Measurements from ENCODE around the gene CTNNA3.
A peak's percentile ranks its signal among the peaks of the same experiment; 100 is the strongest.
"Not testable (repeated sequence)": the region's sequence is repeated elsewhere in the genome, so short reads cannot be mapped to it uniquely, and the experiment has no call there.

CTNNA3 gene

DNA sequence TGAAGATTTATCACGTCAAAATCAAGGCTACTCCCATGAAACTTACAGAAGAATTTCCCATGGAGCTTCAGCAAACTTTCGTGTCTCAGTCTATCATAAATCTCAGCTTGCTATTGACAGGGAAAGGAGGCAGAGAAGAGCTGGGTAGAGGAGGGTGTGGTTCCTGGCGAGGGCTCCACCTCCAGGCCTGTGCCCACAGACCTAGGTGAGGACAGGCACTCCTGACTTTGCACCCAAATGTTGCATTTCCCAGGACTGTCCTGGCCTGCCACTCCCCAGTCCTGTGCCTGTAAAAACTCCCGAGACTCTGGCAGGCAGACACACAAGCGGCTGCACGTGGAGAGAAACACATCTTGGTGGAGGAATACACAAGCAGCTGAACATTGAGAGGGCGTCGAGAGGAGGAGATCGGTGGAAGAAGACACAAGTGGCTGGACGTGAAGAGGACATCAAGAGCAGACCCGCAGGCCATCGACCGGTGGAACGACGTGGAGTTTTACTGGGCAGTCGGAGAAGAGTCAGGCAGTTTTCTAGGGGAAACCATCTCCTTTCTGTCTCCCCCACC lies 145.1 kb downstream of the CTNNA3 start:
- Mint-ChIP-seq H3K9me3 (no peaks in the 10 kb centered on the region), H3K27me3 (peaks cover 6 to 19% of the 10 kb centered on the region in 2 donors), H3K36me3 (ENCODE audit: insufficient read depth) (no peaks in the 10 kb centered on the region), H3K27ac (no peak overlapping the region), H3K4me3 (no peak overlapping the region), H3K4me1 (ENCODE audit: low read depth in 2 of 2) (peaks cover 0 to 3% of the 10 kb centered on the region in 2 donors)
- ATAC-seq (replicated peaks) (no peak), DNase-seq (no peak)

DNA sequence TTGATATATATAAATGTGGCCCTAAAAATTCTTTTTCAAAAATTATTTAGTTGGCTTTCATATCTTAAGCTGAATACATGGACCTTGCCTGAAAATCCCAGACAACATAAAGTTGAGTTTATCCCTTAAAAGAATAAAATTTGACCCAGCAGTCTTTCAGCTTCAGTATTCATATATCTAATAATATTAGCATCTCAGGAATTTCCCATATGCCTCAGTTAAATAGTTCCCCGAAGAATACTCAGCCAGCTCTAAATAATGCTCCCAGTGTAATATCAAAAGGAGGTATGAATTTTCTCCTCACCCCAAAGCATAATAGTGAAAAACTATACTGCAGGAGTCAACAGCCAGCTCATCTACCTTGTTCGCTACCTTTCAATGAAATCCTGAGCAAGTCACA lies 145.9 kb downstream of the CTNNA3 start:
- no peaks in the 10 kb centered on the region for H3K36me3 Mint-ChIP-seq (ENCODE audit: insufficient read depth)
- no peaks in the 10 kb centered on the region for H3K9me3 Mint-ChIP-seq
- peaks cover 3 to 11% of the 10 kb centered on the region in 2 donors for H3K27me3 Mint-ChIP-seq
- no peak overlapping the region for H3K27ac Mint-ChIP-seq
- DNase-seq: no peak
- no peak overlapping the region for H3K4me3 Mint-ChIP-seq
- ATAC-seq (replicated peaks): no peak
- H3K4me1 Mint-ChIP-seq (ENCODE audit: low read depth in 2 of 2): peaks cover 0 to 3% of the 10 kb centered on the region in 2 donors

DNA sequence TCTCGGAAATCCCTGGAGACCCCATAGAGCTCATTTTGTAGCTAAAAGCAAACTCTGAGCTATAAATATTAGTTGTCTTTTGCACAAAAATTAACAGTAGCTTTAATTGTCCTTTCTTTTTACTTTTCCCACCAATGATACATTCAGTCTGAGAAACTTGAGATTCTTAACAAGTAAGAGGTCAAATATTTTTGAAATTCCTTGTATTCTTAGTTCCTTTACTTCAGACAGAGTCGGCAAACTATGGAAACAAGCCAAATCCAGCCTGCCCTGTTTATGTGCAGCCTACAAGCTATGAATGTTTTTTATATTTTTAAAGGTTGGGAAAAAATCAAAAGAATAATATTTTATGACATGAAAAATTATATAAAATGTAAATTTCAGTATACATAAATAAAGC lies 146.6 kb downstream of the CTNNA3 start:
- no peak for DNase-seq
- Mint-ChIP-seq H3K4me1 (ENCODE audit: low read depth in 2 of 2) (peaks cover 0 to 3% of the 10 kb centered on the region in 2 donors), H3K27me3 (peaks cover under 1 to 13% of the 10 kb centered on the region in 2 donors), H3K4me3 (no peak overlapping the region), H3K27ac (no peak overlapping the region), H3K36me3 (ENCODE audit: insufficient read depth) (no peaks in the 10 kb centered on the region), H3K9me3 (no peaks in the 10 kb centered on the region)
- ATAC-seq (replicated peaks): no peak

DNA sequence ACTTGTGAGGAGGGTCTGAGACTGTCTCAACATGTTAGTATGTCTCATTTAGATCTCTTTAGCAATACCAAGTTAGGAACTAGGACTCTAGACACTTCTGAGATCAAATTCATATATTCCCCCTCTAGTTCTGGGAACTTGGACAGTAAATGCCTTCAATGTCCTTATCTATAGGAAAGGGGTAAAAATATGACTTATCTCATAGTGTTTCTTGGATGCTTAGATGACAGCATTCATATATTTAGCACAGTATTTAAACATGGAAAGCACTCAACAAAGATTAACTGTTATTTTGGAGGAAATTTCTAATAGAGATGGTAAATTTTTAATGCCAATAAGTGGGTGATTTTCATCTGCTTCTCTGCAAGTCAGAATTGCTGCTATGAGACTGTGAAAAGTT lies 154.6 kb downstream of the CTNNA3 start:
- no peak for ATAC-seq (replicated peaks)
- DNase-seq: no peak
- peaks cover 10 to 13% of the 10 kb centered on the region in 2 donors for H3K27me3 Mint-ChIP-seq
- H3K27ac Mint-ChIP-seq: no peak overlapping the region
- no peaks in the 10 kb centered on the region for H3K9me3 Mint-ChIP-seq
- no peaks in the 10 kb centered on the region for H3K4me1 Mint-ChIP-seq (ENCODE audit: low read depth in 2 of 2)
- H3K36me3 Mint-ChIP-seq (ENCODE audit: insufficient read depth): no peaks in the 10 kb centered on the region
- H3K4me3 Mint-ChIP-seq: no peak overlapping the region

DNA sequence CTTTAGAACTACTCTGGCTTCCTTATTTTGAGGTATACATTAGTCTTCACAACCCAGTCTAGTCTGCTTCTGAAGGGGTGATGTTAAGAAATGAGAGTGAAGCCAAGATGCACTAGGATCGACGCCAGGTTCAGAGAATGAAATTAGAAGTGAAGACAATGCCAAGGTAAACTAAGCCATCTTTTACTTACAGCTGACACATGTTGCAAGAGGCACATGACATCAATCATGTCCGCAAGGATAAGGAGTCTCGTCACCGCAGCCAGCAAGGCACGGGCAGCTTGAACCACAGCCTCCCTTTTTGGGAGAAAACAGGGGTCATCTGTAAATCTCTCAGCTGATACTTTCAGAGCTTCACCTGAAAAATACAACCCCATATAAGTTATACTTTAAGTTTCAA lies 156.7 kb downstream of the CTNNA3 start:
- H3K36me3 Mint-ChIP-seq (ENCODE audit: insufficient read depth): no peaks in the 10 kb centered on the region

DNA sequence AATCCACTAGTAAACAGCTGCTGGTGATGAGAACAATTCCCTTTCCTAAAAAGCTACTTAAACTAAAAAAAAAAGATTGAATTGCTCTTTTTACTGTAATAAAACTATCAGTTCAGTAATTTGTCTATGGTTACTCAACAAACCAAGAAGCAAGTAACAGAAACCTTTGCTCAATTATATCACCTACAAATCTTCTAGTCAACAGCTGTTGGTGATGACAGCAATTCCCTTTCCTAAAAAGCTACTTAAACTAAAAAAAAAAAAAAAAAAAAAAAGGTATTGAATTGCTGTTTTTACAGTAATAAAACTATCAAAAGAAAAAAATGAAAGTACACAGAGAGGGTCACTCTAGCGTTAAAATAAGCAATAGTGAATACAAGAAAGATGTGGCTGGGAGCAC lies 158.1 kb downstream of the CTNNA3 start:
- Mint-ChIP-seq H3K9me3 (no peaks in the 10 kb centered on the region), H3K4me3 (no peak overlapping the region), H3K4me1 (ENCODE audit: low read depth in 2 of 2) (no peaks in the 10 kb centered on the region), H3K27ac (no peak overlapping the region), H3K36me3 (ENCODE audit: insufficient read depth) (no peaks in the 10 kb centered on the region), H3K27me3 (peaks cover 7 to 17% of the 10 kb centered on the region in 2 donors)
- ATAC-seq (replicated peaks) (no peak), DNase-seq (no peak)

More for the DNA sequence above, 156.7 kb downstream of the CTNNA3 start:
- ATAC-seq (replicated peaks) (no peak), DNase-seq (no peak)
- Mint-ChIP-seq H3K4me3 (no peak overlapping the region), H3K9me3 (no peaks in the 10 kb centered on the region), H3K27me3 (peaks cover 13 to 14% of the 10 kb centered on the region in 2 donors), H3K4me1 (ENCODE audit: low read depth in 2 of 2) (no peaks in the 10 kb centered on the region), H3K27ac (no peak overlapping the region)

DNA sequence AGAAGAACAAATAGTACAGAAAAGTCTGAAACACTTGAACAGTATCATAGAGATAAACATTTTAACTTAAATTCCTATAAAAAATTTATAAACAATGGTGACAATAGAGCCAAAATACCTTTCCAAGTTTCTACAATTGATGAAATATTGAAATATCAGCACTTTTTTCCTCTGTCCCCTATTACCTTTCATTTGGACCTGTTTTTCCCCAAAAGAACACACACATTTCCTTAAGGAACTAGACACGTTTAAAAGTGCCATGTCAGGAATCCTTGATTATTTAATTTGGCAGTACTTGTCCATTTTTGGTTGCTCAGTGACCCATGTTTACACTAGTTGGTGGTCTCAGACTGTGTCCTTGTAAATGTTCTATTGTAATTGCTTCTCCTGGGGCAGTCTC lies 162.6 kb downstream of the CTNNA3 start:
- H3K27me3 Mint-ChIP-seq: peaks cover 23 to 40% of the 10 kb centered on the region in 2 donors
- H3K9me3 Mint-ChIP-seq: no peaks in the 10 kb centered on the region
- no peak overlapping the region for H3K27ac Mint-ChIP-seq
- ATAC-seq (replicated peaks) (no peak), DNase-seq (no peak)
- no peaks in the 10 kb centered on the region for H3K36me3 Mint-ChIP-seq (ENCODE audit: insufficient read depth)
- H3K4me3 Mint-ChIP-seq: no peak overlapping the region
- H3K4me1 Mint-ChIP-seq (ENCODE audit: low read depth in 2 of 2): no peaks in the 10 kb centered on the region

DNA sequence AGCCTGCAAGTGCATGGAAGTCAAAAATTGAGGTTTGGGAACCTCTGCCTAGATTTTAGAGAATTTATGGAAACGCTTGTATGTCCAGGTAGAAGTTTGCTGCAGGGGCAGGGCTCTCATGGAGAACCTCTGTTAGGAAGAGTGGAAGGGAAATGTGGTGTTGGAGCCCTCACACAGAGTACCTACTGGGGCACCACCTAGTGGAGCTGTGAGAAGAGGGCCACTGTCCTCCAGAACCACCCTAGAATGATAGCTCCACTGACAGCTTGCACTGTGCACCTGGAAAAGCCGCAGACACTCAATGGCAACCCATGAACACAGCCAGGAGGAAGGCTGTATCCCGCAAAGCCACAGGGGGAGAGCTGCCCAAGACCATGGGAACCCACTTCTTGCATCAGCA lies 165.0 kb downstream of the CTNNA3 start:
- H3K9me3 Mint-ChIP-seq; H3K4me1 Mint-ChIP-seq (ENCODE audit: low read depth in 2 of 2); DNase-seq; ATAC-seq (replicated peaks); H3K27ac Mint-ChIP-seq; H3K4me3 Mint-ChIP-seq; H3K36me3 Mint-ChIP-seq (ENCODE audit: insufficient read depth): not testable (repeated sequence)
- H3K27me3 Mint-ChIP-seq: peaks cover 23 to 46% of the 10 kb centered on the region in 2 donors

DNA sequence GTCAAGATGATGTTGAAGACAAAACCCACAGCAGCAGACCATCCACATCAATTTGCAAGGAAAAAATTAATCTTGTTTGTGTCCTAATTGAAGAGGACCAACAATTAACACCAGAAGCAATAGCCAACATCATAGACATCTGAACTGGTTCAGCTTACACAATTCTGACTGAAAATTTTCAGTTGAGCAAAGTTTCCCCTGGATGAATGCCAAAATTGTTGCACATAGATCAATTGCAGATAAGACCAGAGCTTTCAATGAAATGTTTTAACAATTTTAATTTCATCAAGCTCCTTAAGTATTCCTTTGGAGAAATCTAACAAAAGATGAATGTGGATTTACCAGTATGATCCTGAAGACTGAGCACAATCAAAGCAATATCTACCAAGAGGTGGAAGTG lies 168.6 kb downstream of the CTNNA3 start:
- no peak overlapping the region for H3K4me3 Mint-ChIP-seq
- no peak for DNase-seq
- H3K27ac Mint-ChIP-seq: no peak overlapping the region

DNA sequence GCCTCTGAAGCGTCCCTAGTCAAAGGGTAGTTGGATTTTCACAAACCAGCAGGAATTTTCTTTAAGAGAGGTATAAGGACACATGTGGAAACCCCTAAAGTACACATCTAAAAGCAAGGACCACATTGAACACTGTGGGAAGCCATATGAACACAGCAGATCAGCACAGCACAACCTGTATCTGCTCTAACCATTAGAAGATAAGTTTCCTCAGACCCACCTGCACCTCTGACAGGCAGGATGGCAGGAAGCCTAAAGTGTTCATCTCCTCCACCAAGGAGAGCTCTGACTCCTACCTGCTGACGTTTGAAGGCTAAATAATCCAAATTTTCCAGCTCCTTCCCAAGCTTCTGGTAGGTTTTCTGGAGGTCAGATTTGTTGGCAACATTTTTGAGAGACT lies 174.4 kb downstream of the CTNNA3 start:
- Mint-ChIP-seq H3K27ac (no peak overlapping the region), H3K4me3 (no peak overlapping the region), H3K36me3 (ENCODE audit: insufficient read depth) (no peaks in the 10 kb centered on the region), H3K9me3 (no peaks in the 10 kb centered on the region), H3K27me3 (peaks cover 0 to 7% of the 10 kb centered on the region in 2 donors), H3K4me1 (ENCODE audit: low read depth in 2 of 2) (peaks cover 0 to 6% of the 10 kb centered on the region in 2 donors)
- ATAC-seq (replicated peaks) (no peak), DNase-seq (no peak)

More for the DNA sequence above, 168.6 kb downstream of the CTNNA3 start:
- H3K36me3 Mint-ChIP-seq (ENCODE audit: insufficient read depth): no peaks in the 10 kb centered on the region
- ATAC-seq (replicated peaks): no peak
- no peaks in the 10 kb centered on the region for H3K9me3 Mint-ChIP-seq
- no peaks in the 10 kb centered on the region for H3K4me1 Mint-ChIP-seq (ENCODE audit: low read depth in 2 of 2)
- H3K27me3 Mint-ChIP-seq: peaks cover 17 to 23% of the 10 kb centered on the region in 2 donors

DNA sequence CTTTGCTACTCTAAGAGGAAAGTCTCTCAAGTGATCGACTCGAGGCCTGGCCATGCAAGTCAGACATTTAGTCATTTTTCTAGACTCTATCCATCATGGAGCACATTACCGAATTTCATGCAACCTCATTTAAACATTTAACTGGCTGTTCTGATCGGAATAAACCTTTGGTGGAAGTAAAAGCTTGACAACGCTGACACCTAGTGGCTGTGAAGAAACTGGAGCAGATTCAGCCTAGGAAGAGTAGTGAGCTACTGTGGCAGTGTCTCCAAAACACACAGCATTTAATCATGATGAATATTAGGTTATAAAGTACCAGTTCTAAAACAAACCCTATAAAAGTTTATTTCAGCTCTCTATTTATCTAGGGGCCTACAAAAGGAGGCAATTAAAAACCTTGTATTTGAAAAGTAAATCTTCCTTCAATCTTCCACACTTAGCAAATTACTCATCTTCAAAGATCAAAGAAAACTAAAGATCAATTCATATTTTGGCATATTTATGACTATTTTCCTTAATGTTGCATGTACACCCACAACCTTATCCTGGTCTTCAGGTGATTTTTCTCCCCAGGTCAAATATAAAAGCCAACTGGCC lies 175.0 kb downstream of the CTNNA3 start:
- no peak overlapping the region for H3K27ac Mint-ChIP-seq
- DNase-seq (peak; percentile 7 to 19 (median 15)), ATAC-seq (replicated peaks) (peak; percentile 59)
- peaks cover 0 to 7% of the 10 kb centered on the region in 2 donors for H3K27me3 Mint-ChIP-seq
- H3K4me1 Mint-ChIP-seq (ENCODE audit: low read depth in 2 of 2): peaks cover 0 to 6% of the 10 kb centered on the region in 2 donors
- H3K36me3 Mint-ChIP-seq (ENCODE audit: insufficient read depth): no peaks in the 10 kb centered on the region
- H3K9me3 Mint-ChIP-seq: no peaks in the 10 kb centered on the region
- no peak overlapping the region for H3K4me3 Mint-ChIP-seq

DNA sequence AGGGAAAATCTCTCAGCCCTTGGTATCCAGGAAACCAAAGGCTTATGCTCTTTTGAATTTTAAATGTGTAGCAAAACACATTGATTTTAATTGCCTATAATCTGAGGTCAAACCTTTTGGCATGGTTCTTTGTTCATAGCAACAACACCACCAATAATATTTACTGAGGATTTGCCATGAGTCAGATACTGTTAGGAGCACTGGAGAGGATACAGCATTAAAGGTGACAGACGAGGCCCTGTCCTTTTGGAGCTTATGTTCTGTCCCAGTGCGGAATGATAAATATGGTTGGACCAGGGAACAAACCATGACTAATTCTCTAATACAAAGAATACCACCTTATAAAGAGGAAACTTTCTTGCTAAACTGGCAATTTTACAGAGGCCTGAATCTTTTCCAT lies 176.6 kb downstream of the CTNNA3 start:
- Mint-ChIP-seq H3K9me3 (no peaks in the 10 kb centered on the region), H3K4me3 (no peak overlapping the region), H3K27me3 (peaks cover 0 to 7% of the 10 kb centered on the region in 2 donors), H3K27ac (no peak overlapping the region), H3K4me1 (ENCODE audit: low read depth in 2 of 2) (peaks cover 0 to 6% of the 10 kb centered on the region in 2 donors), H3K36me3 (ENCODE audit: insufficient read depth) (no peaks in the 10 kb centered on the region)
- DNase-seq: no peak
- ATAC-seq (replicated peaks): no peak

DNA sequence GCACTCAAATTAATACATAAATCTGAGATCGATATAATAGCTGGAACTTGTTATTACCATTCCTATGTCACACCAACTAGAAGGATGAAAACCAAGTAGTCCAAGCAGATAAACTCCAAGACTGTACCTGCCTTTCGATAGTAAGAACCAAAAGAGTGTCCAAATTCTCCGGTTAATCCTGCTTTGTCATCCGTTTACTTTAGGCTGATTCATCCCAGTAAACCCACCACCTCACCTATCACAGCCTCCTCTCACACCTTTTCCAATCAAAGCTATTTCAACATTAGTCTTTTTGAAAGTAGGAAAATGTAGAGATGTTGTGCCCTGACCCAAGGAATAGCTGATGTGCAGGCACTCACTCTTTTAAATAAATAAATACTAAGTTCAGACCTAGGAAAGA lies 177.2 kb downstream of the CTNNA3 start:
- ATAC-seq (replicated peaks): no peak
- H3K36me3 Mint-ChIP-seq (ENCODE audit: insufficient read depth): no peaks in the 10 kb centered on the region
- peaks cover 0 to 7% of the 10 kb centered on the region in 2 donors for H3K27me3 Mint-ChIP-seq
- no peak for DNase-seq
- no peak overlapping the region for H3K27ac Mint-ChIP-seq
- peaks cover 0 to 6% of the 10 kb centered on the region in 2 donors for H3K4me1 Mint-ChIP-seq (ENCODE audit: low read depth in 2 of 2)
- no peak overlapping the region for H3K4me3 Mint-ChIP-seq
- H3K9me3 Mint-ChIP-seq: no peaks in the 10 kb centered on the region

DNA sequence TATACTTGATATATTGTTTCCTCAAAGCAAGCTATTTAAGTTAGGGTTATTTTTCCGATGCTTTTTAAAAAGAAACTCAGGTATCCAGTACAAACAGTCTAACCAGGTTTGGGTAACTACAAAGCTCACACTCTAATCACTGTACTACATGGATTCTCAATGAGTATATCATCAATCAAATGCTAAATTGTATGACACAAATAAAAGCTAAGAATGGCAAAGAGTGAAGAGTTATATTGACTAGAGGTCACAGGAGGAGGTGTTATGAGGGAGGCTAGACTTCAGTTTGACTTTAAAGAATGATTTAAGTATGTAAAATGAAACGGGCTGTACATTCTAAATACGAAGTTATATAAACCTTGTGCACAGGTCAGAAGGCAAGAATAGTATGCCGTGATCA lies 178.0 kb downstream of the CTNNA3 start:
- H3K4me3 Mint-ChIP-seq: no peak overlapping the region
- DNase-seq (no peak), ATAC-seq (replicated peaks) (no peak)
- peaks cover 0 to 7% of the 10 kb centered on the region in 2 donors for H3K27me3 Mint-ChIP-seq
- H3K27ac Mint-ChIP-seq: no peak overlapping the region
- no peaks in the 10 kb centered on the region for H3K9me3 Mint-ChIP-seq
- peaks cover 0 to 6% of the 10 kb centered on the region in 2 donors for H3K4me1 Mint-ChIP-seq (ENCODE audit: low read depth in 2 of 2)
- H3K36me3 Mint-ChIP-seq (ENCODE audit: insufficient read depth): no peaks in the 10 kb centered on the region

All from effector memory CD8-positive, alpha-beta T cell (primary cell).